Cardiac septum (tissue), 1 donor: Measurements from ENCODE around the gene GAB2. TPM values are rescaled to one million over a fixed set of nuclear protein-coding genes. Genes with fewer than 3 reads are reported as not detected.

Experiments
- total RNA-seq: library from RNA; stranded (reverse); fragmentation: NEBNext Ultra II Directional; extraction: Animal tissue kit (Norgen Biotek cat#: 25700); gene quantifications from one replicate; pipeline ENCODE4 v1.2.1, GENCODE V29; 2021
- donor health status: DM: no; HTN: no; CAD: no.

GAB2 gene
- total RNA-seq, 1 donor from 2014 or later = 42.9 TPM

Other genes with a start within 250 kb of the GAB2 start
- 8.5 TPM for gene KCTD21, start 229.2 kb downstream of the GAB2 start, total RNA-seq
- 8.9 TPM for gene USP35, start 228.9 kb downstream of the GAB2 start, total RNA-seq
- 9.9 TPM for gene NARS2, start 157.0 kb upstream of the GAB2 start, total RNA-seq